Endometrium (tissue), 2 donors: ENCODE results near the gene HNRNPC.
"Not testable (repeated sequence)": the region's sequence is repeated elsewhere in the genome, so short reads cannot be mapped to it uniquely, and the experiment has no call there.

Experiments used
- FAIRE-seq: peaks from 2 replicates; lab custom pipeline; 2012; peaks lifted over from hg19 to GRCh38; lab: Jason Lieb, UNC
- donor health status: control.
- donor health status: control.

HNRNPC gene

DNA sequence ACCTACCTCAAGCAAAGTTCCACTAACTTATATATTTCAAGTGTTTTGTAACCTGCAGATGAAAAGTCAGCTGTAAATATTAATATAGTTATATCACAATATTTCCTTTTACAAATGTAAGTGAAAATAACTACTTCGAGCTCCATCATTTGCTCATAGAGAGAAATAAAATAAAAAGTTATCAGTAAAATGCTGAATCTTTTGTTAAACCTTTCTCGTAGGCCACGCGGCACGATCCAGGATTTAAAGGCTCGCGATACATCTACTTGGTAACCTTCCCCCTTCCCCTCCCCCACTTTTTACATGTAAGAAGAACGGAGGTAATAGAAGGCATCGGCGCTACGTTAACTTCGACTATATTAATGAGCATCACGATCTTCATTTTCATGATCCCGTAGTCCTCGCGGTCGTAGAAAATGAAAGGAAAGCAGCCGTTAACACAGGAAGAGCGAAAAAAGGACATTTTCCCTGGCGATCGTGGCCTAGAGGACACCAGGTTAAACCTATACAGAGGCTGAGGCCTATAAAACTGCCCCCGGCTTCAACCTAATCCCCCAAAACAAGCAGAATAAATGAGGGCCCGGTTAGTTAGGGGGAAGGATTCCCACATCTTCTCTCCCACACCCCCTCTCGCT lies 508 bp downstream of the HNRNPC start:
- no peak for FAIRE-seq

DNA sequence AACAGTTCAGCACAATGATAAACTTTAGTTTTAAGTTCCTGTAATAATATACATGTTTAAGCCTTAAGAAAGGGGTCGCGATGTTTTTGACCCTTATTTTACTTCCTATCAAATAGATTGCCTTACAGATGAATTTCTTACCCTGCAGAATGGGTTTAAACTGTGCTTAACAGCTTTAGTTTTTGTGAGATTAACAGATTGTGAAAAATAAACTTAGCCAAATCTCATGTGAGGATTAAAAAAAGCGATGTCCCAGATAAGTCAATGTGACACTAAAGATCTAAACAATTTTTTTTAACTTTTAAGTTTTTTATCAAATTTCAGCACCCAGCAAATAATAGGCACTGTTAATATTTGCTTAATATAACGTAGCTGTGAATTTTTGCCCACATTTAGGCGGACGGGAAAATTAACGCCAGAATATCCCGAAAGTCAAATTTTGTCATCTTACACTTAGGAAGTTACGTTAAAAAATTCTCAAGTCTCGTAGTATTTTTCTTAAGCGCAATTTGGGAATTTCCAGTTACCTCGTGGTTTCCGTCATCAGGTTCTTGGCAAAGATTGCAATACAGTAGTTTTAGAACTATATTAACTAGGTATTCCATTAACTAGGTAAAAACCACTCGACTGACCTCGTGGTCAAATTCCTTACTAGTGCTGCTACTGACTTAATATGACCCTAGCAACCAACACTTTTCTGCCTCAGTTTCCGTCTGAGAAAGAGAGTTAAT lies 1.2 kb downstream of the HNRNPC start:
- FAIRE-seq, result no peak

- FAIRE-seq, result no peak
Measured at GRCh38 chr14:21267431-21267845, 1.8 kb downstream of the HNRNPC start.

DNA sequence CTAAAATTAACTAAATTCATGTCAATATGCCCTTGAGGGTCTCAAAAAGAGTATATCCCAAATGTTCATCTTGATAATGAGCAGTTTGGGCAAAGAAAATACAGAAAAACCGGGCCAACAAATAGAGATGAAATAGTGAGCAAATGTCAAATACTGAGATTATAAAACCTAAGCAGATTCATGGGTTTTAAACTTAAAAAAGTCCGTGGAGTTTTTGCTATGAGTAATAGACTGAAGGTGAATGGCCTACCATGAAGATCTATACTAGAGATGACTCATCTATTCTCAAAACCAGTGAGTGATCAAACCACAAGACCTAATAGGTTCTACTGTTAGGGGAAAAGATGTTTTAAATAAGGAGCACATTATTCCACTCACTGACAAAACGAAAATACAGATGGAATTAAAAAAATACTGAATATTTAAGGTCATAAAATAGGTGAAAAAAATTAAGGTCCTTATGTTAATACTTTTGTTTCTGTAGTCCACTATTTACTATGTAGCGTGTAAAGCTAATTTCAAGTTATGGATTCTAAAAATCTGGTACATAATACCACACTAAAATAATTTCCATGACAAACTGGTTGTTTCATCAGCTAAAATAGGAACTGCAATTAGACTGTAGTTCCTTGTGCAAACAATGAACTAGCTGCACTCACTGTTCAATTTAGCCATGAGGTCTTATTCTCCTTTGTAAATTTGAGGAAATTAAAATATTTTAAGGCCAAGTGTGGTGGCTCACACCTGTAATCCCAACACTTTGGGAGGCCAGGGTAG lies 5.0 kb downstream of the HNRNPC start:
- FAIRE-seq, result no peak

- FAIRE-seq, result no peak
Measured at GRCh38 chr14:21263284-21264024, 5.8 kb downstream of the HNRNPC start.

DNA sequence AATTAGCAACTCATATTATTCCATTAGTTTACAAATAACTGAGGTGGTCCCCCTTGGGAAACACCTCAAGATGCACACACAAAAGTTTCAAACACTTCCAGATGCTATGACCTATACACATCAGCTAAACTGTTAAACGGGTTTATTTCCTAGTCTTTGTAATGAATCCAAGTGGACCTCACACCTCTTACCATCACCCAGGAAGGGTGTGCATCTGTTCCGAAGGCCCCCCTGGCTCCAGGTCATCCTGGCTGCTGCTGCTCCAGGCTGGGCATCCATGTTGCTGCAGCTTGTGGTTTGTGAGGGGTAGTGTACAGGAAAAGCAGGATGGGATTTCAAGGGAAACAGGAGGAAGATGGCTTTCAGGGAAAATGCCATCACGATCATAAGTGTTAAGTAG lies 6.8 kb downstream of the HNRNPC start:
- FAIRE-seq, result no peak

GRCh38 chr14:21261824-21262223 lies 7.4 kb downstream of the HNRNPC start:
- no peak for FAIRE-seq

DNA sequence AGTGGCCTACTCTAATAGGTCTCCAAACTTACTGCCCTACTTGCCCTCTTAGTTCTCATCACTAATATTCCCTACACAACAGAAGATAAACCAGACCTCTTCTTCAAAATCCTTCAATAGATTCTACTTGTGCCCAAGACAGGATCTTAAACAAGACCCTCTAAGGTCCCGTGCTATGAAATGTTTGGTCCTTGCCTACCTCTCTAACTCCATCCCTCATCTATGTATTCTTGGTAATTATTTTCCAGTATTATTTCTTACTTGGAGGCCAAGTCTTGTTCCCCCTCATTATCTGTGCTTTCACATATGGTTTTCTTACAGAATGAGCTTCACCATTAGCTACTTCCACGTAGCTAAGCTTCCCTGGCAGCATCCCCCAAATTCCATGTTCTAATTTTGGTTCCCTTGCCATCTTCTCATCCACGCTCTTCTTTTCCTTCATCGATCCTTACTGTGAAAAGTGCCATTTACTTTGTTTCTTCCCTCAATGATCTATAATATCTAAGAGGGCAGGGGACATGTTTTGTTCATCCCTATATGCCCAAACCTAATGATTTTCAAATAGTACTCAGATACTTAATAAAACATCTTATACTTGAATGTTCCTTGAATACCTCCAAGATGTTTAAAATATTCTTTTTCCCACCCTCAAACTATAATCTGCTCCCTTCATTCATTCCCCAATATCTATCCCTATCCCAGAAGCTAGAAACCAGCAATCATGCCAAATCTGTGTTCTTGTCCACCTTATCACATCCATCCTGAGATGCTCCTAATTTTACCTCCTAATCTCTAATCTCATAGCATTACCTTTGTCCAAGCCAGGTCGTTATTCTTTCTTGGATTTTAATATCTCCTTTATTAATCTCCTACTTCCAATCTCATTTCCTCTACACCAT lies 10.1 kb downstream of the HNRNPC start:
- no peak for FAIRE-seq

DNA sequence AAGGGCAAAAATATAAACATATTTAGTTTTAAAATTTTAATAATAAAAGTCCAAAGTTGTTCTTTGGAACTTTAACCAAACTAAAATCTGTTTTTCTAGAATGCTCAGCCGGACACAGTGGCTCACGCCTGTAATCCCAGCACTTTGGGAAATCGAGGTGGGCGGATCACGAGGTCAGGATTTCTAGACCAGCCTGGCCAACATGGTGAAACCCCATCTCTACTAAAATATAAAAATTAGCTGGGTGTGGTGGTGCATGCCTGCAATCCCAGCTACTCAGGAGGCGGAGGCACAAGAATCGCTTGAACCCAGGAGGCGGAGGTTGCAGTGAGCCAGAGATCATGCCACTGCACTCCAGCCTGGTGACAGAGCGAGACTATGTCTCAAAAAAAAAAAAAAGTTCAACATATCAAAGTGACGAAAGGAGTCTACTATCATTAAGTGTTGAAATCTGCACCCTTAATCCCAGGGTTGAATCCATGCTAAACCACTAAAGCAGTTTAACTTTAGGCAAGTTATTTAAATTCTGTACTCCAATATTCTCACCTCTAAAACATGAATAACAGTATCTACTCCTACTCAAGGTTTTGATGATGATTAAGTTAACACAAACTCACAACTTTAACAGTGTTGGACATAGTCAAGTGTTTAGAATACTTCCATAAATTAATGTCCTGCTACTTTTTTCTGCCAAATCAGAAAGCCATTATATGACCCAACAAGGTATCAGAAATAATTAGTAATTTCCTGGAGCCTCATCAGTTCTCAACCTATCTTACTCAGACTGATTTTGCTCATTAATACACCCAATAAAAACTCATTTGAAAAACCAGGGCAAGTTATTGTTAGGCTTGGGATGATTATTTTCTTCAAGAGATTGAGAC lies 11.0 kb downstream of the HNRNPC start:
- no peak for FAIRE-seq

DNA sequence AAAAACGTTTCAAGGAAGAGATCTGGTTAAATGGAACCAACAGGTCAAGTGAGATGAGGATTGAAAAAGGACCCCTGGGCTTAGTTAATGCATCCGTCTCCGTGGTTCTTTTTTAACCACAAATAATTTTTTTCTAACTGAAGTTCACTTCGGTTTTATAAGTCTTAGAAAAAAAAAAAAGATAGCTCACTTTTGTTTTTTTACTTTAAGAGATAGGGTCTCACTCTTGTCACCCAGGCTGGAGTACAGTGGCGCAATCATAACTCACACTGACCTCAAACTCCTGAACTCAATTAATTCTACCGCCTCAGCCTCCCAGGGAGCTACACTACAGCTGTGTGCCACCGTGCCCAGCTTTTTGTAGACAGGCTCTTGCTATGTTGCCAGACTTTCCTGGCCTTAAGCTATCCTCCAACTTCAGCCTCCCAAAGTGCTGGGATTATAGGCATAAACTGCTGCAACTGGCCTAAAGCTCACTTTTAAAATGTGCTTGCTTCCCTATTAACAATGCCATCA lies 11.8 kb downstream of the HNRNPC start:
- no peak for FAIRE-seq

- no peak for FAIRE-seq
Measured at GRCh38 chr14:21256539-21257393, 12.5 kb downstream of the HNRNPC start.

GRCh38 chr14:21256102-21256447 lies 13.2 kb downstream of the HNRNPC start:
- FAIRE-seq, result not testable (repeated sequence)

DNA sequence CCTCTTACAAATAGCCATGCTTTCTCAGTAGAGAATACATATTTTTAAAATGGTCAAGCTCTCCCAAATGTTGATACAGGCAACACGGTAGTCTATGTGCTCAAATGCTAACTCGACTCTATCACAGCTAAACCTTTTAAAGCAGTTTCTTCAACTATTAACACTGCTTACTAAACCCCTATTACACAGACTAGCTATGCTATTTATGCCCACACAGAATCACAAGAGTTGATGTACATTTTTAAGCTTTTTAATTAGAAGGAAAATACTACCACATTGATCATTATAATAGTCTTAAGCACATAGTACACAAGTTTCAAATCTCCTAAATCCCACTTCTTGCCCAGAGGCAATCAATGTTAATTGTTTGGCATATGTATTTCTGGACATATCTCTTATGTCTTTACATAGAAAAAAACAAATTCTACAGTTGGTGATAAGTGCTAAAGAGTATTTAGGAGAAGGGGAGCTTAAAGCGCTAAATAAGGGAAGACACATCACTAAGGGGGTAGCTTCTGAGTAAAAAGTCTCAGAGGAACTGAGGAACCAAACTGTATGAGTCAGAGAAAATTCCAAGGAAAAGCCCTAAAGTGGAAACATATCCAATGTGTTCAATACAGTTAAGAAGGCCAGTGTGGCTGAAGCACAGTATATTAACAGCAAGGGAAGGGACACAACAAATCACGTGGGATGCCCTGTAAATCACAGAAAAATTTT lies 13.7 kb downstream of the HNRNPC start:
- no peak for FAIRE-seq

- no peak for FAIRE-seq
Measured at GRCh38 chr14:21252149-21252548, 17.1 kb downstream of the HNRNPC start.

DNA sequence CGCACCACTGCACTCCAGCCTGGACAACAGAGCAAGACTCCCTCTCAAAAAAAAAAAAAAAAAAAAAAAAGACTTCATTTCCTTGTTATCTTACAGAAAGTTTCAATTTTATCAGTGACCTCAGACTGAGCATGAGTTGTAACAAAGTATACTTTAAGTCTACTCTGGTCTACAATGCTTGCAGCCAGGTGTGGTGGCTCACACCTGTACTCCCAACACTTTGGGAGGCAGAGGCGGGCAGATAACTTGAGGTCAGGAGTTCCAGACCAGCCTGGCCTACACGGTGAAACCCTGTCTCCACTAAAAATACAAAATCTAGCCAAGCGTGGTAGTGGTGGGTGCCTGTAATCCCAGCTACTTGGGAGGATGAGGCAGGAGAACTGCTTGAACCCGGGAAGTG lies 18.0 kb downstream of the HNRNPC start:
- FAIRE-seq, result no peak

GRCh38 chr14:21248739-21249411 lies 20.4 kb downstream of the HNRNPC start:
- FAIRE-seq, result no peak

DNA sequence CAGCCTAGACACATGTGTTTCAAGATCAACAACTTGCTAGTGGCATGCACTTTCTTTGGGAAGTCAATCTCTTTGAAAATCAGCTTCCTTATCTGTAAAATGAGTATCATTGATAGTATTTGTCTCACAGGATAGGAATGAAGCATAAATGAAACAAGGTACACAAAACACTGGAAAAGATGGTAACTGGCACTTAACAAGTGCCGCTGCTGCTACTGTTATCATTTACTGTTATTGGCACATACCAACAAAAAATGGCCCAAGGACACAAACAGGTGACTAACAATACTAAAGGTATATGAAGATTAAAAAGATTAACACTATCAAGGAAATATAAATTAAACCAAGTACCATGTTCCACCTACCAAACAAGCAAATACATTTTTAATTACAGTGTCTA lies 20.9 kb downstream of the HNRNPC start:
- no peak for FAIRE-seq

GRCh38 chr14:21245813-21246212 lies 23.4 kb downstream of the HNRNPC start:
- no peak for FAIRE-seq
